Activated effector memory CD4-positive, alpha-beta T cell treated with Interleukin-2 at 50 U/mL for 16 hours (primary cell): ENCODE results near the gene PAQR7.

ENCODE experiments used
- DNase-seq: peaks from one replicate; pipeline ENCODE4 v3.0.0-alpha.2; 2020

PAQR7 gene

GRCh38 chr1:25813734-25814471 is 61.6 kb downstream of the PAQR7 start:
- no peak for DNase-seq

DNA sequence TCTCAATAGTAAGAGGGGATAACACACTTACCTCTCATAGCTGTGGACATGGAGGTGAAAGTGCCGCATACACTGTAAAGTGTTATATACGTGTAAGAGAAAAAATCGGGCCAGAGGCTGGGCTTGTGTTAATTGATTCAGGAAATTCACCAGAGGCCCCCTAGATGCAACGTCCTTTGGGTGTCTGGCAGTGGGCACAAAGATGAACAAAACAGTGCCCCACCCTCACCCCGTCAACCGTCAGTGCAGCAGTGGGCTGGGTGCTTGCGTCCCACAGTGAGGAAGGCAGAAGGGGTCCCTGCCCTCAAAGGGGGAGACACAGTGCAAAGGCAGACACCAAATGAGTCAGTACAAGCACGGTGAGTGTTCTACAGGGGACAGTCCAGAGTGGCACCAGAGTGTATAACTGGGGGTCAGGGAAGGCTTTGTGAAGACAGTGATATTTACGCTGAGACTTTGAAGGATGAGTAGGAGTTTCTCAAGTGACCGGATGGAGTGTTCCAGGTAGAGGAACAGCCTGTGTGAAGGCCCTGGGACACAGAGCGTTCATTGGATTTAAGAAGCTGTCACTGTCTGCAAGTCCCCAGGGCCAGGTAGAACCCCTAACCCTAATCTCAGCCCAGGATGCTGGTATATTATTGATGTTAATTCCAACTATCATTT is 62.3 kb downstream of the PAQR7 start:
- DNase-seq = no peak
